SIG-M5 treated with dmso at 0.1 percent for 504 hours (cell line): Measurements from ENCODE around the gene CDC27.
"Not testable (repeated sequence)": the region's sequence is repeated elsewhere in the genome, so short reads cannot be mapped to it uniquely, and the experiment has no call there.

Experiments used
- DNase-seq: peaks from one replicate; lab custom pipeline; 2025; ENCODE audit not compliant: unreplicated experiment; lab: John Stamatoyannopoulos, UW

The CDC27 gene

GRCh38 chr17:47188876-47189731 is at the start of gene CDC27:
Gene CDC27, minus strand, starts transcription at chr17:47189295. Its CDS starts 123 bp downstream, at chr17:47189172.
- peak; percentile 98 for DNase-seq

GRCh38 chr17:47238321-47239010 is 49.4 kb upstream of the CDC27 start:
- DNase-seq: no peak

DNA sequence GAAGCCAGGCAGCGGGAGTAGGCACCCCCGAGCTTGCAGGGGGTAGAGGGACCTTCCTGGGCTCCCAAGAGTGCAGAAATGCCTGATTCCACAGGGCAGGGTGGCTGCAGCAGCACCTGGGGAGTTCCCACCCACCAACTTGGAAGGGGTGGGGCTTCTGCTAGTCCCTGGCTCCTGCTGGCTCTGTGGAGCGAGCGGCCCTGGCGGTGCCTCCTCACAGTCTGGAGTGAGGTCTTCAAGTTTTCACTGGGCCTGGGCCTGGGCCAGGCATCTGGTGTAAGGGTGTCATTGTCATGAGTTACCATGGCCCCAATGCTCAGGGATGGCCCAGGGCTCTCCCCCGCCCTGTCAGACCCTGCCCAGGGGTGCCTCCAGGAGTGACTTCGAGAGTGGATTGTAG is 48.7 kb upstream of the CDC27 start:
- no peak for DNase-seq

DNA sequence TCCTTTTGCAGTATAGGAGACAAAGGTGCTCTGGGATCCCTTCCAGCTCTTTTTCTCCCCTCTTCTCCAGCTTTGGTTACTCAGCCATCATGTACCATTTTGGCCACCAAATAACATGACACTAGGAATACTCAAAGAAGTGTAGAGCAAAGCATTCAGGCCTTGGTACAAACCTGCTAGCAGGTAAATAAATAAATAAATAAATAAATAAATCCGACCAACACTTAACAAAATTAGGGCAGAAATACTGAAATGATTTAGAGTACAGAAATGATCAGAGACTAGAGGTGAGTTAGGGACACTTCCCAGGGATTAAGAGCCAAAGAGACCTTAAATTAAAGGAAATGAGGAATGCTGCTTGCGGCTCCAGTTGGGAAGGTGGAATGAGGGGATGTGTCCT is 46.8 kb upstream of the CDC27 start:
- DNase-seq: no peak

GRCh38 chr17:47235506-47235905 is 46.4 kb upstream of the CDC27 start:
- no peak for DNase-seq

DNA sequence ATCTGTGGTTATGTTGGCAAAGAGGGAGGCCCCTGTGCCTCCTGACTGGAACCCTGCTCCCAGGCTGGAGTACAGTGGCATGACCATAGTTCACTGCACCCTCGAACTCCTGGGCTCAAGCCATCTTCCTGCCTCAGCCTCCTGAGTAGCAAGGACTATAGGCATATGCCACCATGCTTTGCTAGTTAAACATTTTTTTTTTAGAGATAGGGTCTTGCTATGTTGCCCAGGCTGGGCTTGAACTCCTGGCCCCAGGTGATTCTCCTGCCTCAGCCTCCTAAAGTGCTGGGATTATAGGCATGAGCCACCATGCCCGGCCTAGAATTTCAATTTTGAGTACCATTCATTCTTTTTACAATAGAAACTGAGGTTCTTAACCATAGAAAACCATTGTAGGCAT is 43.4 kb upstream of the CDC27 start:
- no peak for DNase-seq

- no peak for DNase-seq
Measured at GRCh38 chr17:47231866-47232265, 42.8 kb upstream of the CDC27 start.

DNA sequence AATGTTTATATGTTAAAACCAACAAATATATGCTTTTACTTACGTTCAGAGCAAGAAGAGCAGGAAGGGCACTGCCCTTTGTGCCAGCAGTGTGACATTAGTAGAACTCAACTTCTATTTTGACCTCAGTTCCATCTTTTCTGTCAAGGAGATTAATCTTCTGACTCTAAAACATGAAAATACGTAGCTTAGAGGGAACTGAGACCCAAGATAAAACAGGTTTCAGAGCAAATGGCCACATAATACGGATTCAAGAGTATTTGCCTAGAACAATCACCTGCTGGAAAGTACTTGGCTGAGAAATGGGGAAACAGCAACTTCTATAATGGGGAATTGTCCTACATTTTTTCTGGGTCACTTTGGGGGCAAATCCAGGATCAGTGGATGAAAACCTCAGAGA is 42.2 kb upstream of the CDC27 start:
- DNase-seq: no peak

- DNase-seq: no peak
Measured at GRCh38 chr17:47230864-47231263, 41.8 kb upstream of the CDC27 start.

- peak; percentile 94 for DNase-seq
Measured at GRCh38 chr17:47229535-47230443, 40.7 kb upstream of the CDC27 start.

- no peak for DNase-seq
Measured at GRCh38 chr17:47227862-47228261, 38.8 kb upstream of the CDC27 start.

DNA sequence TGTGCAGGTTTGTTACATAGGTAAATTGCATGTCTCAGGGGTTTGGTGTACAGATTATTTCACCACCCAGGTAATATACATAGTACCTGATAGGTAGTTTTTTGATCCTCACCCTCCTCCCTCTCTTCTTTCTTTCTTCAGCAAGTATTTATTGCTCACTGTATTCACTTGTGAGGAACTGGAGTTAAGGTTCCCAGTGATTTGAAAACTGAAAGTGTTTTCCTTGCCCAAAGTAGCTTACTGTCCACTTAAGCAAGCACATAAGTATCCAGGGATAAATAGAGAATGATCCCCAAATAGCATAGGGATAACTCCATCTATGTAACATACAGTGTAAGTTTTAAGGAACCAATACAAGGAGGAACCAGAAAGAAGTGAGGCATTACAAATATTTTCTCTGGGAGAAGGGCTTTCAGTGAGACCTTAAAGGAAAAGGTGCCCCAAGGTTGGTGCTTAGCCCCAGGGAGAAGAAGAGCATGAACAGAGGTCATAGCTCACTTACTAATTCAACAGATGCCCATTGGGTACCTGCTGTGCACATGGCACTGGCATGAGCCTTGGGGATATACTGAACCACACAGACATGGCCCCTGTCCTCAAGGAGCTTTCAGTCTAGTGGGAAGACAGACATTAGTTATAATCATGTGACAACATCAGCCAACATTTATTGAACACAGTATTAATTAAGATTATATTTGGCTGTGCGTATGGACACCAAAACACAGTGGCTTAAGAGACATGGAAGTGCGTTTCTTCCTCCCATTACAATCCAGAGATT is 37.0 kb upstream of the CDC27 start:
- no peak for DNase-seq

GRCh38 chr17:47225436-47225858 is 36.4 kb upstream of the CDC27 start:
- DNase-seq: no peak

DNA sequence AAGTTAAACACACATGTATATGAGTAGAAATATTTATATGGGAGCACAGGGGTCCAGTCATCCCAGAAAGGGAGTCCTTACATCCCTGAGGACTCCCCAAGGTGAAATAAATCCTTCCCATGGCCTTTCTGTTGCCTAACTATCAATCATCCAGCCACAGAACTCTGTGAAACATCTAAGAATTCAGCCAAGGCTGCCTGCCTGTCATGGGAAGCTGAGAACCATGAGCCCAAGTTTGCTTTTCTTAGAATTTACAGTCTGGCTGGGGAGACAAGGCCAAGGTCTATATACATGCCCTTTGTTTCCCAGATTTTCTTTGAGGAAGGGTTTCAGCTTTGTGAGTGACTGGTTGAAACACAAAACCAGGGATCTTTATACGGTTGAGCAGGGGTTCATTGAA is 35.9 kb upstream of the CDC27 start:
- DNase-seq: no peak

DNA sequence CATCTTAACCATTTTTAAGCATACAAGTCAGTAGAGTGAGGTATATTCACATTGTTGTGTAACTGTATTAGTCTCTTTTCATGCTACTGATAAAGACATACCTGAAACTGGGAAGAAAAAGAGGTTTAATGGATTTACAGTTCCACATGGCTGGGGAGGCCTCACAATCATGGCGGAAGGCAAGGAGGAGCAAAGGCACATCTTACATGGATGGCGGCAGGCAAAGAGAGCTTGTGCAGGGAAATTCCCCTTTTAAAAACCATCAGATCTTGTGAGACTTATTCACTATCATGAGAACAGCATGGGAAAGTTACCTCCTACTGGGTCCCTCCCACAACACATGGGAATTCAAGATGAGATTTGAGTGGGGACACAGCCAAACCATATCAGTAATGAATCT is 35.0 kb upstream of the CDC27 start:
- DNase-seq: not testable (repeated sequence)

- no peak for DNase-seq
Measured at GRCh38 chr17:47223460-47223859, 34.4 kb upstream of the CDC27 start.

GRCh38 chr17:47223007-47223406 is 33.9 kb upstream of the CDC27 start:
- DNase-seq: no peak

DNA sequence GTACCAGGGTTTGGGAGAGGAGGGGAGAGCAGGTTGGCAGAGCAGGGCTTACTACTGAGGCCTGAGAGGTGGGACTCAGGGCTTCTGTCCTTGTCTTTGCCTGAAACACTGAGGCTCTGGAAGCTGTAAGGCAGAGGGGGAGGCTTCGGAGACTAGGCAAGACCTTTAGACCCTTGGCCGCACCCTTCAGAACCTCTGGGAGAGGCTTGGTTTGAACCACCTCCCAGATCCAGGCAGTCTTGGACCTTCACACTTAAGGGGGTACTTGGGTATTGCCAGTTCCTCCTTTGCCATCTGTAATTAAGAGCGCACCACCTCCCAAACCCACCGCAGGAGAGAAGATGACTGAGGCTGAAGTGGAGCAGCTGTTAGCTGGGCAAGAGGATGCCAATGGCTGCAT is 33.0 kb upstream of the CDC27 start:
- DNase-seq: no peak

DNA sequence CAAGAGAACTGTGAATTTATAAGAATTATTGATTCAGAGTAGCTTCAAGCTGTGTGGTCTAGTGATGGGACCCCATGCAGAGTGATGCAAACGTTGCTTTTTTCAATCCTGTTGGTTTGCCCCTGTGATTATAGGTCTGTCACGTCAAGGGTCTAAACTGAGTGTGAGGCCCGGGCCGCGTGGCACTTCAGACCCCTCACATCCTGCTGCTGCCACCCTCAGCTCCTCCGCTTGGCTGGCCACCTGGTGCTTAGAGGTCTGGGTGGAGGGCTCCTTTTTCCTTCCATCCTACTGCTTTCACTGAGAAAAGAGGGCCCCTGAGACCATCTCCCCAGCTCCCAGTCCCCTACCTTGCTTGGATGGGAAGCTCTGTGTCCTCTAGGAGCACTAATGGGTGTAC is 32.1 kb upstream of the CDC27 start:
- no peak for DNase-seq

DNA sequence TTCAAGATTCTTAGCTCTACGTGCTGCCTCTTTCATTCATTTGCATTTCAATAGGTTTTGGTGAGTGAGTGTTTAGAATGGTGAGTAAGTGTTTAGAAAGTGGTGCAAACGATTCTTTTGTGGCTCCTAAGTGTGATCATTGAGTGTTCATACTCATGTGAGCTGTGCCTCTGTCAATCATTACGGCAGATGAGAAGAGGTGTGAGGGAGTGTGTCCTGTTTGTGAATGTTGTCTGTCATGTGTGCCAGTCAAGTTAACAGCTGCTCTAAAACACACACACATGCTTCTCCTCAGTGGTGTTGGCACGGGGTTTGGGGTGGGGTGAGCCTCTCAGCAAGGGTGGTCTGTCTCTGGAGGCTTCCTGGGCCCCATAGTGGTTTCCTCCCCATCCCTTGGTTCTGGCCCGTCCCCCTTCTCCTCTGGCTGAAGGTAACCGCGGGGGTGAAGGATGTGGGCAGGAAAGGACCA is 31.5 kb upstream of the CDC27 start:
- DNase-seq: no peak
